K562 (cell line): Measurements from ENCODE around the gene ZNF837. TPM values are rescaled to one million over a fixed set of nuclear protein-coding genes. Genes with fewer than 3 reads are reported as not detected.

Experiments used
- C11orf30 ChIP-seq: fragments of 450-650 bp; IDR thresholded peaks from 2 replicates; pipeline ENCODE4 v1.6.1; 2016; ENCODE audit warnings: low read depth, mild to moderate bottlenecking
- CBX5 ChIP-seq: IDR thresholded peaks from 2 replicates; pipeline ENCODE4 v1.6.1; 2014; ENCODE audit warnings: low read depth, borderline replicate concordance
- CREB1 ChIP-seq, 2 experiments: sonication (generic) in 1 of 2; formaldehyde crosslinking in 1 of 2; IDR thresholded peaks; 2 replicates each; pipeline versions ENCODE4 v1.6.1 to v1.8.0; 2012 to 2022; ENCODE audit warnings: inconsistent platforms in 1 of 2, mild to moderate bottlenecking in 1 of 2, missing genetic modification reagents in 1 of 2, moderate library complexity in 1 of 2
- CREB5 ChIP-seq: fragments of 250-450 bp; sonication (Bioruptor Pico); IDR thresholded peaks from 2 replicates; pipeline ENCODE4 v1.5.0; 2020; ENCODE audit warnings: mild to moderate bottlenecking
- HNRNPK ChIP-seq: fragments of 200-400 bp; formaldehyde crosslinking; IDR thresholded peaks from one replicate; pipeline ENCODE4 v1.6.1; 2018; ENCODE audit warnings: mild to moderate bottlenecking, low read depth, low read length; ENCODE audit not compliant: poor library complexity, severe bottlenecking
- ILK ChIP-seq: fragments of 450-650 bp; IDR thresholded peaks from 2 replicates; pipeline ENCODE4 v1.6.1; 2016; ENCODE audit warnings: missing genetic modification characterization, low read depth, mild to moderate bottlenecking, missing compliant biosample characterization, moderate library complexity, borderline replicate concordance
- KDM1A ChIP-seq, 2 experiments: fragments of 450-650 bp; IDR thresholded peaks; 2 replicates each; pipeline ENCODE4 v1.6.1; 2016; ENCODE audit warnings: mild to moderate bottlenecking in 2 of 2
- MCM2 ChIP-seq: fragments of 450-650 bp; IDR thresholded peaks from 2 replicates; pipeline ENCODE4 v1.6.1; 2017; ENCODE audit warnings: low read depth, mild to moderate bottlenecking
- MXD1 ChIP-seq: fragments of 250-450 bp; sonication (Bioruptor Pico); IDR thresholded peaks from 2 replicates; pipeline ENCODE4 v1.8.0; 2021; ENCODE audit warnings: borderline replicate concordance, mild to moderate bottlenecking, moderate library complexity; ENCODE audit not compliant: poor library complexity, severe bottlenecking
- NFRKB ChIP-seq: fragments of 450-650 bp; IDR thresholded peaks from 2 replicates; pipeline ENCODE4 v1.6.1; 2016; ENCODE audit warnings: low read depth
- NR0B1 ChIP-seq: fragments of 450-650 bp; IDR thresholded peaks from one replicate; pipeline ENCODE4 v1.6.1; 2018; ENCODE audit warnings: mild to moderate bottlenecking, moderate library complexity; ENCODE audit not compliant: partially characterized antibody
- OTX1 ChIP-seq: fragments of 450-650 bp; formaldehyde crosslinking; IDR thresholded peaks from 2 replicates; pipeline ENCODE4 v1.4.0; 2022; ENCODE audit warnings: mild to moderate bottlenecking
- PTBP1 ChIP-seq: fragments of 200-400 bp; formaldehyde crosslinking; IDR thresholded peaks from 2 replicates; pipeline ENCODE4 v1.6.1; 2017; ENCODE audit warnings: low read depth, low read length
- SMAD2 ChIP-seq: fragments of 150-350 bp; IDR thresholded peaks from 2 replicates; pipeline ENCODE4 v1.6.1; 2014; ENCODE audit warnings: low read depth, mild to moderate bottlenecking, low read length
- ZBED1 ChIP-seq: IDR thresholded peaks from 2 replicates; pipeline ENCODE4 v1.6.1; 2014
- ZFP91 ChIP-seq: sonication (generic); formaldehyde crosslinking; IDR thresholded peaks from 2 replicates; pipeline ENCODE4 v1.8.0; 2022; ENCODE audit warnings: mild to moderate bottlenecking, missing genetic modification reagents
- ZNF146 ChIP-seq: IDR thresholded peaks from one replicate; pipeline ENCODE4 v1.6.1; 2018; ENCODE audit warnings: missing compliant biosample characterization; ENCODE audit not compliant: unreplicated experiment
- ZNF449 ChIP-seq: fragments of 250-450 bp; sonication (Bioruptor Pico); IDR thresholded peaks from 2 replicates; pipeline ENCODE4 v1.8.0; 2022; ENCODE audit warnings: moderate library complexity, mild to moderate bottlenecking, inconsistent platforms
- ZNF512 ChIP-seq: IDR thresholded peaks from 2 replicates; pipeline ENCODE4 v1.6.1; 2016; ENCODE audit warnings: missing genetic modification characterization, missing compliant biosample characterization
- polyA plus RNA-seq, 8 experiments: library from polyadenylated mRNA; depleted of rRNA in 4 of 8; stranded (reverse) in 5 of 8; unstranded in 3 of 8; fragments of >200 nt; fragmentation: Nextera tagmentation in 2 of 8; fragmentation: Illumina TruSeq in 1 of 8; extraction: Ambion mirVana in 2 of 8; extraction: Trizol in 1 of 8; gene quantifications; 2 replicates each; pipeline versions ENCODE4 v1.2.1 to v1.2.3, GENCODE V29; 2011 to 2014; ENCODE audit warnings: inconsistent platforms in 1 of 8, missing spikeins in 1 of 8
- total RNA-seq, 7 experiments: library from RNA; depleted of rRNA in 6 of 7; stranded (reverse); fragments of >200 nt in 6 of 7; fragmentation: Illumina TruSeq in 2 of 7; extraction: Trizol in 2 of 7; gene quantifications; 2 replicates each; pipeline versions ENCODE4 v1.2.1 to v1.2.3, GENCODE V29; 2011 to 2021; ENCODE audit warnings: low replicate concordance in 1 of 7

The ZNF837 gene
- total and polyA plus RNA-seq, 9 of the 15 experiments (the other 6 are each of a cell fraction or from before 2014, with no cell fraction given) = 0.11 to 2.1 (median 0.57) TPM; not detected in 4

- TF ChIP-seq ZNF449 (CRISPR knock-in tag) (no peak), ZNF146 (CRISPR knock-in tag) (no peak), ZNF512 (no peak), PTBP1 (no peak; the same call in 1 of the 2 replicates), NFRKB (peak; percentile 99), OTX1 (CRISPR knock-in tag) (no peak; the same call in 1 of the 2 replicates), ZBED1 (no peak), NR0B1 (no peak), HNRNPK (no peak), C11orf30 (peak; percentile 93), SMAD2 (no peak), CBX5 (no peak), MCM2 (no peak), MXD1 (CRISPR knock-in tag) (no peak), KDM1A (IDR thresholded peaks at IDR 0.05) (no peak), CREB5 (CRISPR knock-in tag) (no peak), CREB1 (IDR thresholded peaks at IDR 0.05) (no peak; the same call in 1 of the 2 replicates), CREB1 (CRISPR knock-in tag; IDR thresholded peaks at IDR 0.05) (no peak; the same call in 1 of the 2 replicates), ILK (tag) (no peak), ZFP91 (no peak)
These were observed 18.4 kb downstream of the ZNF837 start, which contains the start of gene ZNF497 (continued) for GRCh38 chr19:58362272-58362994.
